GM15510 (cell line): ENCODE results near the gene AMIGO1.

Experiments
- POLR2A ChIP-seq: IDR thresholded peaks from 3 replicates; pipeline ENCODE4 v1.6.1; 2011; ENCODE audit warnings: borderline replicate concordance; ENCODE audit not compliant: insufficient read length; ENCODE audit errors: extremely low read depth

The AMIGO1 gene

DNA sequence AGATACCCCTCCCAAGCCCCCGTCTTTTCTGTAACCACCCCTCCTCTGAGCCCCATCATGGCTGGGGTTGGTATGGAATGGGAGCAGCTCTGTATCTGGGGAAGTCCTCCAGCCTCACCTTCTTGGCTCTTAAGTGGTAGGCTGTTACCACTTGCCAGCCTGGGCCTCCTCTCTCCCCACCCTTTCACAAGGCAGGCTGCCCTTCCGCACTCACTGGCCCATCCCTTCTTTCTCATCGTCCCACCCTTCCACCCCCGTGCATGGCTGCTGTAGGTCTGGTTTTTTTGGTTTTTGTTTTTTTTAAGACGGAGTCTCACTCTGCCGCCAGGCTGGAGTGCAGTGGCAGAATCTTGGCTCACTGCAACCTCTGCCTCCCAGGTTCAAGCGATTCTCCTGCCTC, 10.4 kb downstream of the AMIGO1 start:
- no peak for TF ChIP-seq POLR2A

DNA sequence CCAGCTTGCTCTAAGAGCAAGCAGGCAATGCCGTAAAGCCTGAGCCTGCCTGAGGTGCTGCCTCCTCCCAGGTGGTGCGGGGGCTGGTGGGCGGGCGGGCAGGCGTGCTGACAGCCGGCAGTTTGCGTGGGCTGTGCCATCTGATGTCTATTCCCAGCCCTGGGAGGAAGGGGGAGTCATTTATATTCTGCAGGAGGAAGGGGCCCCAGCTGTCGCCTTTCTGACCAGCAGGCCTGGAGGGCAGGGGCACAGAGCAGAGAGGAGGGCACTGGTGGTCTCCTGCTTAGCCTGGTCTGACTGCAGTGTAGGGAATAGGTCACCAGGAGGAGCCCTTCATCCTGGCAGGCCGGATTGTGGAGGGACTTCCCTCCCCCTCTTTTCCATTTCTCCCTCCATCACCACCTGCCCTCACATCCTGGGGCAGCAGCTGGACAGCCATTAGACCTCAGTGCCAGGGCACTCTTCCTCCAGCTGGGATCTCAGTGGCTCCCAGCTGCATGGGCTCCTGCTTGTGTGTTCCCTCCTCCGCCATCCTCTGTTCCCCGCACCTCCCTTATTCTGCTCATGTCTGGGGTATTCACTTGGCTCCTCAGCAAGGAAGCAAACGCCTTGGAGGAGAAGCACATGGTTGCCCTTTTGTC, 11.2 kb downstream of the AMIGO1 start:
- TF ChIP-seq POLR2A, result no peak

DNA sequence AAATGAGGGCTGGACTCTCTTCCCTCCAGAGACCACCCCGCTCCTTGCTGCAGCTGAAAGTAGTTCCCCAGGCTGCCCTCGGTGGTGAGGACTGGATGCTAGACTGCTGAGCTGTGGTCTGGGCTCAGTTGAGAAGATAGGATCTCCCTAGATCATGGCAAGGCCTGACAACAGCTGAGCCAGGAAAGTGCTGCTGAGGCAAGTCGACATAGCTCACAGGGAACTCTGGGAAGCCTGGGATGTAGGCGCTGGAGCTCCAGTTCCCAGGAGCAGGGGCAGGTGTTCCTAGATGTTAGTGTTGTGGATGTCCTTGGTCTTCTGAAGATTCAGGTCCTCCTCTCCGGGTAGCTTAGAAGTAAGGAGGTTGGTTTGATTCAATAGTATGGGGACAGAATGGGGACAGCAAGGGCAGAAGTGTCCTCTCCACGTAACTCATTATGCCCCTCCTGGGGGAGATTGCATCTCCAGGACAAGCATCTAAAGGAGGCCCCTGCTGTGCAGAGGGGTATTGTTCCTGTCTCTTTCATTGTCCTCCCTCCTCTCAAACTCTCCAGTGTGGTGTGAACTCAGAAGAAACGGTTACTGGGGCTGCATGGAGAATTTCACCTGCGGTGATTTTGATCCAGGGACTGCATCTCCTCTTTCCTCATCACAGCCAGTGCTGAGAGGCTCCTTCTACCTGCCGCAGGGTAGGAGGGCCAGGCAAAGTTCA, 11.9 kb downstream of the AMIGO1 start:
- no peak for TF ChIP-seq POLR2A

DNA sequence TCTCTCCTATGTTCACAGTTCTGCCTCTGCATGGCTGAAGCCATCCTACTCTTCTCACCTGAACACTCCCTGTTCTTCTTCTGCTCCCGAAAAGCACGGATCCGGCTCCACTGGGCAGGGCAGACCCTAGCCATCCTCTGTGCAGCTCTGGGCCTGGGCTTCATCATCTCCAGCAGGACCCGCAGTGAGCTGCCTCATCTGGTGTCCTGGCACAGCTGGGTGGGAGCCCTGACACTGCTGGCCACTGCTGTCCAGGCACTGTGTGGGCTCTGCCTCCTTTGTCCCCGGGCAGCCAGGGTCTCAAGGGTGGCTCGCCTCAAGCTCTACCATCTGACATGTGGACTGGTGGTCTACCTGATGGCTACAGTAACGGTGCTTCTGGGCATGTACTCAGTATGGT, 13.8 kb downstream of the AMIGO1 start:
- no peak for TF ChIP-seq POLR2A

DNA sequence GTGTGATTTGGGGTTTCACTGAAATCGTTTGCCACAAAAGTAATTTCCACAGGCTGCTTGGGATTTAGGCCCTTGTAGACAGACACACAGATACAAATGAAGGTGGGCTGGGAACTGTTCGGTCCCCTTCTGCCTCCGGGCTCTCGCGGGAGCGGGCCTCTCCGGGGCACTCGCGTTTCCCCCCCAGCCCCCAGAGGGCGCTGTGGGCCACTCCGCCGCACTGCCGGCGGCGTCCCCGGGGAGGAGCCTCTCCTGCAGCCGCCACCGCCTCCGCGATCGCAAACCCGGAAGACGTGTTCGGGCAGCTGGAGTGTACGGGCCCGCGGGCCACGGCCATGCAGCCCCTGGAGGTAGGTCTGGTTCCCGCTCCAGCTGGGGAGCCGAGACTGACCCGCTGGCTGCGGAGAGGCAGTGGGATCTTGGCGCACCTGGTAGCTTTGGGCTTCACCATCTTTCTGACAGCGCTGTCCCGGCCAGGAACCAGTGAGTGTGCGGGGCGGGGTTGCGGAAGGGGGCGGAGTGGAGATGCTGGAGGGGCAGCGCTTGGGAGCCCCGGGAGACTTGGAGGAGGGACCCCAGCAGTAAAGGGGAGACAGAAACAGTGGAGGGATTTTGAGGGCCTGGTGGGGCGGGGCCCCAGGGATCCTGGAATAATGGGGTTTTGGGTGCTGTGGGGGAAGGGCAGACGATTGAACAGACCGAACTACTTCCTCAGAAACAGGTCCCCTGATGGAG, 15.6 kb downstream of the AMIGO1 start, which contains the start of gene CYB561D1:
TSS of gene CYB561D1 (plus strand) at position 290 of the 735 bp plus-strand sequence. CDS start at position 336, 46 bp downstream.
- peak; percentile 87 for TF ChIP-seq POLR2A

DNA sequence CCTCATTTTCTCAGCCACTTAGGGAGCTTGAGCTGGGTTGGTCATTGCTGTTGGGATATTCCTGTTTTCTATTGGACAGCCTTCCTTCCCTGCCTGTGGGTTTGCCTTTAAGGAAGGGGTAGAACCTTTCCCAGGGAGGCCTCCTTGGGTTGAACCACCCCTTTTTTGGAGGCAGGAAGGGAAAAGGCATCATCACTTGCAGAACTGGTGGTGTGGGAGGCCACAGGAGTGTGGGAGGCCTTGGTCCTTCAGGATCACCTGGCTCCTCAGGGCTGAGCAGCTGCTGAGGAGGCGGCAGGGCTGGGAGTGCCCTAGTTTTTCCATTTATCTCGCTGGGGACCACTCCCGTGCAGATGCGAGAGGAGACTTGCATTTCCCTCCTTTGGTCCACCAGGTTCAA, 16.3 kb downstream of the AMIGO1 start:
- no peak for TF ChIP-seq POLR2A

DNA sequence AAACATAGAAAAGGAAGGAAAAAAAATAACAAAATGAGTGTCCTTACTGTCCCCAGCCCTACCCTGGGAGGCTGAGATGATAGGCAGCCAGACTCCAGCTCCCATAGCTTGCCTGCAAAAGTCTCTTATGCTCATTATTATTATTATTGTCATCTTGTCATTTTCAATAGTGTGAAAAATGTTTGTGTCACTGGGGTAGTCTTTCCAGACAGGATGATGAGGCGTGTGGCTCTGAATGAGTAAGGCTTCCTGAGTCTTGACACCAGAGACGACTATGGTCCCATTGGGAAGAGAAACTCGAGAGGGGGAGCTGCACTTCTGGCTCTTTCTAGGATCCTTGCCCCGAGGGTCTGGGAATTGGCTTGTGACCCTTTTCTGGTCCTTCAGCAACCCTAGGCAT, 16.7 kb downstream of the AMIGO1 start:
- TF ChIP-seq POLR2A, result no peak

DNA sequence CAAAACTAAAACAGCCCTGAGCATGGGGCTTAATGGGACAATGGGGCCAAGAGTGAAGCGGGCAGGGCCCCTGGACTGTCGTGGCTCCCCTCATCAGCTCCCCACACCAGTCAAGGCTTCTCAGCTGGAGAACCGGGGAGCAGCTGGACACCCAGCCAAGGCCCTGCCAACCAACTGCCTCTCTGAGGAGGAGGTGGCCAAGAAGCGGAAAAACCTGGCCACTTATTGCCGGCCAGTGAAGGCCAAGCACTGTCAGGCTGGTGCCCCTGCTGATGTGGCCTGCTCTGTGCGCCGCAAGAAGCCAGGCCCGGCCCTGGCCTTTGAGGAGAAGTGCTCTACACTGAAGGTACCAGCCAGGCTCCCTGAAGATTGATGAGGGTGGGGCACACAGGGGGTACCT, 18.2 kb downstream of the AMIGO1 start:
- no peak for TF ChIP-seq POLR2A

DNA sequence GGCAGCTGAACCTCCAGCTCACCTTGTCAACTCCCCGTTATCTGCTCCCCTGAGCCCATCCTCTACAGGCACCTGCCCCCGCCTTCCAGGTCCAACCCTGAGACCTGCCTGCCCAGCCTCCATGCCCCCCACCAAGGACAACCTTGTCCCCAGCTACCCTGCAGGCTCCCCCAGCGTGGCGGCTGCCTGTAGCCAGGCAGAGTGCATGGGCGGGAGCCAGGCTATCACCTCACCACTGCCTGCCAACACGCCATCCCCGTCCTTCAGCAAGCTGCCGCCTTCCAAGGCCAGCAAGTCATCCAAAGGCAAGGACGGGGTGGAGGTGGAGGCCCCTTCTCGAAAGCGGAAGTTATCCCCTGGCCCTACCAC, 18.6 kb downstream of the AMIGO1 start:
- TF ChIP-seq POLR2A, result no peak

DNA sequence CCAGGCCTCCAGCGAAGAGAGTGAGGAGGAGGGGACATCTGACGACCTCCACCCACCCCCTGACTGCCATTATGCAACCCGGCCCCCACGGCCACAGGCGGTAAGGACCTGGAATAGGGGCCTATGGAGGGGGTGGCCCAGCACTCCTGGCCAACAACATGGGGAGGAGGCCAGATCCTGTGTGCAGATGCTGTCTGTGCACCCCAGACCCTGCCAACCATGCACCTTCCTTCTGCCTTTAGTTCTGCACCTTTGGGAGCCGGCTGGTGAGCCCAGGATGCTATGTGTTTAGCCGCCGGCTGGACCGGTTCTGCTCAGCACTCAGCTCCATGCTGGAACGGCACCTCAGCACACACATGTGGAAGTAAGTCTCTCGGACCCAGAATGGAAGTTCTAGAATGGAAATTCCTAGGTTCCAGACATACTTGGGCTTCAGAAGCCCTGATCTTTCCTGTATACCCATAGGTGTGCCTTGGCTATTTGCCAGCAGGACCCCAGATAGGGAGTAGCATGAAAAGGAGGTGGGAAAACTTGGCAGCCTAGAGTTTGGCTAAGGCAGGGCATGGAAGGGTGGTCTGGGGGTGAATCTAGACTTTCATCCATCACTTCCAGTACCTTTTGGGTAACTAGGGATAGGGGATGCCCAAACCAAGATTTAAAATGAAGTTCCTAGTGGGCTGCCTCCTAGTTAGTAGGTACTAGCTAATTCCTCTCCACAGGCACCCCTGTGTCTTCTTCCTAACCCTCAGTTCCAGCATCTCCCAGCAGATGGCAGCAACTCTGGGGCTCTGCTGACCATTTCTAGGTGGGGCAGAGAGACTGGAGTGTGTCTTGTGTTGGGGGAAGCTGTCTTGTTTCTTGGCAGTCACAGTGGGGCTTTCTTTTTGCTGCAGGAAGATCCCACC, 19.2 kb downstream of the AMIGO1 start:
- TF ChIP-seq POLR2A, result no peak

DNA sequence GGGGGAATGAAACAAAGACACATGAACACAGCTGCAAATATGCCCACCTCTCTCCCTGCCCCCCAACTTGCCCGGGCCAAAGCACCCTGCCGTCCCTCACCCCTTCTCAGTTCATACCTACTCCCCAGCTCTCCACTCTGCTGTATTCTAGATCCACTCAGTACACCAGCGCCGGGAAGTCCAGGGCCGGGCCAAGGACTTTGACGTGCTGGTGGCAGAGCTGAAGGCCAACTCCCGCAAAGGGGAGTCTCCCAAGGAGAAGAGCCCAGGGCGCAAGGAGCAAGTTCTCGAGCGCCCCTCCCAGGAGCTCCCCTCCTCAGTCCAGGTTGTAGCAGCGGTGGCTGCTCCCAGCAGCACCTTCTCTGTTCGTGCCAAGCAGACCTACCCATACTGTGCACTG, 20.8 kb downstream of the AMIGO1 start:
- TF ChIP-seq POLR2A, result no peak

DNA sequence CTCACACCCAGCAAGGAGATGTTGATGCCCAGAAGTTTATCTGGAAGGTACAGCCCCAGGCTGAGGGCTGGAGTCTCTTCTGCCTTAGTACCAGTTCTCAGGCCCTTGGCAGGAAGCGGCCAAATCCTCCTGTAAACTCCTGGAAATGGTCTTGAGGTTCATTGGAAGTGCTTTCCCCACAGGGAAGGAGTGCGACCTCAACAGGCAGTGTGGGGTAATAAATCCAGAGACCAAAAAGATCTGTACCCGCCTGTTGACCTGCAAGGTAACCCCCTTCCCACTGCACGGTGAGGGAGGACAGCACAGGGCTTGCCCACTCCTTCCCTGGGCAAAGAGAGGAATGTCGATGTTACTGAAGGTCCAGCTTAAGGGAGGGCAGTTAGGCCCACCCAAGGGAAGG, 21.3 kb downstream of the AMIGO1 start:
- TF ChIP-seq POLR2A, result no peak

DNA sequence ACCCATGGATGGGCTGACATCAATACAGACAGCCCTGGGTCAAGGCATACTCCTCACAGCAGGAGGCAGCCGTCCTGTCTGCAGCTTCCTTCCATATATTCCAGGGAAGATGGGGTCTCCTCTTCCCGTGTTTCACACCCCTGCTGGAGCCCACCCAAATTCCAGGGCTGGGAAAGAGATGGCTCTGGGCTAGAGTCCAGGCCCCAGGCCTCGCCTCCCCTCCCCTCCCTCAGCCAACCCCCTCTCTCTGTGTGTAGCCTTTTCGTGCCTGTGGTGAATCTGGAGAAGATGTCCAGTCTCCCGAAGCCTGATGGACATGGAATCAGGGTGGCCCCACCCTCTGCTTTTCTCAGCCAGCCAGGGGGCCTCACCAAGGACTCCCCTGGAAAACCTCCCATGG, 22.3 kb downstream of the AMIGO1 start:
- TF ChIP-seq POLR2A, result no peak

DNA sequence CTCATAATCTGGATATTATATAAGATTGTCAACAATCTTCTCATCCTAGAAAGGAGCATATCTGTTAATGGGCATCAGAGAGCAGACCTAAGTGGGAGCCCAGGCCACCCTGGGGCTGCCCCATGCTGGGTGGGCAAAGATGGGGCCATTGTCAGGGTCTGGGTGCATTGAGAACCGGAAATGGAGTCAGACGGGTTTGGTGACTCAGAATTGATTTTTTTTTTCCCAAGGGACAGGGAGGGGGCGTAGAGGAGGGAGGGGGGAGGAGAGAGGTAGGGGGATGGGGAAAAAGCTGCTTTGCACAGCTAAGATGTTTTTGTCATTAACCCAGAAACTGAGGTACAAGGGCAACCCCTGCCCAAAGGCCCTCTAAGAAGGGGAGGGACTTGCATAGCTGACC, 24.5 kb downstream of the AMIGO1 start:
- no peak for TF ChIP-seq POLR2A
